GM19372 (cell line): ENCODE measurements around the gene AIG1.

ENCODE experiments used
- ATAC-seq: cut with Tn5 transposase; IDR thresholded peaks from one replicate; pipeline ENCODE4 v1.9.1; 2021; ENCODE audit warnings: mild to moderate bottlenecking, low read depth, moderate library complexity; ENCODE audit not compliant: unreplicated experiment

The AIG1 gene

DNA sequence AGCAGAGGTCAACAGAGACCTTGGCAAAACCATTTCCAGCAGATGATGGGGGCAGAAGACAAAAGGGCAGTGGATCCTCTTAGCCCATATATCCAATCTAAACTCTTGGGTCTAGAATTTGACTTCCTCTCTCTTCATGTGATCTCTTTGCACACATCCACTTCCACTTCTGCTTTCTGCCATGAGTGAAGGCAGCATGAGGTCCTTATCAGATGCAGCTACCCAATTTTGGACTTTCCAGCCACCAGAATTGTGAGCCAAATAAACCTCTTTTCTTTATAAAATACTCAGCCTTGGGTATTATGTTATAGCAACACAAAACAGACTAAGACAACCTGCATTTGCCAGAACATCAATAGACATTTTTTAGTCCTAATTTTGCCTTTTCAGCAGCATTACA lies 198.3 kb downstream of the AIG1 start:
- ATAC-seq = no peak

DNA sequence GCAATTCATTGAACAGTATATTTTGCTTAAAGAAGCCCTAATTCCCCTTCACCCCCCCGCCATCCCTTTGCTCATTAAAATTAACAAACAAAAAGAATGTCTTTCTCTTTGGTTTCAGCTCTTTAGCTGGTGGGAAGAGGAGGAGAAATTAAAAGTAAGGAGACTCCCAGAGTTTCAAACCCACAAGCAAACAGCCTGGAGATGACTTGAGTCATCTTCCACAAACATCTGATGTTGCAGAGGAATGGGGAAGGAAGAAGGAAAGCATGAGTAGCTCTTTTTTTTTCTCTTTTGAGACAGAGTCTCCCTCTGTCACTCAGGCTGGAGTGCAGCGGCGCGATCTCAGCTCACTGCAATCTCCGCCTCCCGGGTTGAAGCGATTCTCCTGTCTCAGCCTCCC lies 200.2 kb downstream of the AIG1 start:
- ATAC-seq = no peak

DNA sequence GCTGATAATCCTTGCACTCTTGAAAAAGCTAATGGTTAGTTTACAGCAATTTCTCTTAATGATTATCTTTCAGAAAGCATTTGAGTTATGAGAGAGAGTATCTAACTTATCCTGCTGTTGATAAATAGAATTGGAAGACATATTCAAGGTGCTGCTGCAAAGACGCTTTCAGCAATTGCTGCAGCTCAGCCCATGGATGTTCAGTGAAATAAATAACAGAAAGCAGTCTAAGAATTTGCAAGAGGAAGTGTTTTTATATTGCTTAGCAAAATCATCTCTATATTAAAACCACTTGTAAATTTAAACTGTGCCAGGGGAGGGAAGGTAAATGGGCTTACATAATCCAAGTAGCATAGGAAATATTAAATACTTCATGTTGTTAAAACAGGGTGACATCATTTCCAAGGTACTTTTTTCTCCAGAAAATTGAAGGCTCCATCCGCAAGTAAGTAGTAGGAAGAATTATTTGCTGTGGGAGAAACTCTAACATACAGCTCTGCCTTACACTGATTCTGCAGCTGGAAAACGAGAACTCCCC lies 201.3 kb downstream of the AIG1 start:
- ATAC-seq = no peak

DNA sequence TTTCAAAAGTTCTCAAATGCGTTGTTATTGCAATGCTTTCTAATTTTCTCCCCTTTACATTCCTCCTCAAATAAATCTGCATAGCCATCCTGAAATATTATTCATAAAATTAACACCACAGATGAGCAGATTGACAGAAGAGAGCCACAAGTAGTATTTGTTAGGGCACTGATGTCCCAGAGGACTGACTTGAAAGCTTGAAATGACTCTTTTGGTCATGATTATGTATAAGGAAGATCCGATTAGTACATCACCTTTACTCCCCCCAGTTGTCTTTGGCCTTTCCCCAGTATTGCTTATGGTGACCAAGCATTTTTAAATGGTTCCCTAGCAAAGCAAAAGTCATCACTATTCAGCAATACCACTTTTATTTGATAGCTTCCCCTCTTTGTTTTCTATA lies 202.2 kb downstream of the AIG1 start:
- ATAC-seq = no peak

DNA sequence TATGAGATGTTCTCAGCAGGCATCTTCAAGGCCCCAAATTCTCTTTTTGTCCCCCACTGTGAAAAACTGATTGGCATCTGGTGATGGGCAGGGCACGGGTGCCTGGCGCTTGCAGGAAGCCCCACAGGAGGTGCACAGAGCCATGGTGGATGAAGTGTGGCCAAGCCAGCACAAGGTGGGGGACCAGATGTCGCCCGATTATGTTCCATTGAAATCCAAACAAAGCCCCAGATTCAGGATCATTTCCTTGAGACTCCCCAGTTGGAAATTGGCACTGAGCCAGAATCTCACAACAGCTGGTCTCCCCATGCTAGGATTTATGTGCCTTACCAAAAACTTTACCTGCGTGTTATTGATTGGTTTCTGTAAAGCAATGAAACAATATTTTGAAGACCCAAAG lies 203.7 kb downstream of the AIG1 start:
- ATAC-seq = no peak

DNA sequence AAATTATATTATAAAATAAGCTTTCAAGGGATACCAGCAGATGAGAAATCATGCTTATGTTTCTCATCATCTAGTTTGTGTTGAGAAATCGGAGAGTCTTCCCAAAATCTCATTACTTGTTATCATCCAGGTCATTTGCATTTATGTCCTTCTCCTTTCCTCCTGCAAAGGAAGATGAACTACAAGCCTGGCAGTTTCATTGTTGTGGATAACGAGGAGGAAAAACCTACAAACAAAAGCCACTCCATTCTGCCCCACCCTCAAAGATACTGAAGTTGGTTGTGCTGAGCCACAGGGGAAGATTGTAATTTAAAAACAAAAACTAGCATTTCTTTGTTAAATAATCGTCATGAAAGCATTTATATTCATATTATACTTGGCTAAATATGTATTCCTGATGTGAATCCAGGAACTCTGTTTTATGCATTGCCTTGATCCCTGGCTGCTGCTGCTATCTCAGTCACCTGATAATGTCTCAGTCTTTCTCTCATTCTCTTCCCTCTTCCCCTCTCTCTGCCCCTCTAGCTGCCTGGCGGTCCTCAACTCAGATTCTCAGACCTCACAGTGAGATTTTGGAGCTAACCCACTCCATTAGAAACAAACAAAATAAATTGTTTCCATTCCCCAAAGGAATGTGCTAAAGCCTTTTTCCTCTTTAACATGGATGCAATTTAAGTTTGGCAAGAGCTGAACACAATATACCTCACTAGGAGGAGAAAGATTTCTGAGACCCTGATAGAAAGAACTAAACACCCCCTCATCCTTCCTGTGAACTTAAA lies 204.5 kb downstream of the AIG1 start:
- no peak for ATAC-seq

DNA sequence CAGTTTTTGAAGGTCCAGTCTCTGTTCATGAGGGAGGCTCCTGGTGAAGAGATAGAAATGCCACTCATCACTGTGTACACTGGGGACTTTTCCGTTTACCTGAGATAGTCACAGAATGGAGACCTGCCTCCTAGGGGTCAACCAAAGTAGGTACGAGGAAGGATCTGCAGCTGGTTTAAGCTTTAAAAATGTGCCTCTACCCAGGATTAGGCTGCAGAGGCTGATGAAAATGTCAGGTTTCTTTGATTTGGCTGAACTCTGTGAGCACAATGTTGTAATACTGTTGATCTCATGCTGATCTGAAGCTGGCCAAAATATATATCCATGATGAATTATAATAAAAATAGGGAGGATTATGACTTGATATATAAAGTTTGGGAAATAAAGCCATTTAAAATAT lies 207.1 kb downstream of the AIG1 start:
- no peak for ATAC-seq

DNA sequence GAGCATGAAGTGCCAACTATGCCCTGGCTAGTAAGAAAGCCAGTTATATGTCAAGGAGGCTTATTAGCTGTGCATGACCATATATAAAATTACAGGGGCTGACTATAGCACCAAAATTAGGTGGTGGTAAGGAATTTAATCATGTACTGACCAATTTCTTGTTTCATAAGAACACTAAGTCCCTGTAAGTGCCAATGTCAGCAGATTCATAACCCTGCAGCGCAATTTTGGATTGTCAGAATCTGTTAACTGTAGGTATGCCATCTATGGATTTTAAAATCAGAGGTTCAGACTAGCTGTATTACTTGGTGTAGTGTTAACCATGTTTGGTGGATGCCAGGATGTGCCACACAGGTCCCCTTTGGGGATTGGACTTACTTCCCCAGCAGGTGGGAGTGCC lies 207.8 kb downstream of the AIG1 start:
- ATAC-seq = no peak

DNA sequence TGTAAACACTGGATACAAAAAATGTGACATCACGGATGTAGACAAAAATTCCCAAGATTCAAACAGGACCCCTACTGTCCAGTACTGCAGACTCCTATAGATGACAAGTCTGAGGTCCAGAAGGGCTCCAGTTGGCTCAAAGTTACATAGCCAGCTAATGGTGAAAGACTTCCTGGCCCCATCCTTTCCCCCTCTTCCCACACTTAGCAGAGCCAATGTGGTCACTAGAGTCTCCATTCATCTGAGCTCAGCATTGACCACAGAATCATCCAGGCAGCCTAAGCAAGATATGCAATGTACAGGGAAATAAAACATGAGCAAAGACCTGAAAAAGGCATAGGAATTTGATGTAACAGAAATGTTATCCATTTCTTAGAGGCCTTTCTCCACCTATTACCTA lies 209.3 kb downstream of the AIG1 start:
- ATAC-seq = no peak

DNA sequence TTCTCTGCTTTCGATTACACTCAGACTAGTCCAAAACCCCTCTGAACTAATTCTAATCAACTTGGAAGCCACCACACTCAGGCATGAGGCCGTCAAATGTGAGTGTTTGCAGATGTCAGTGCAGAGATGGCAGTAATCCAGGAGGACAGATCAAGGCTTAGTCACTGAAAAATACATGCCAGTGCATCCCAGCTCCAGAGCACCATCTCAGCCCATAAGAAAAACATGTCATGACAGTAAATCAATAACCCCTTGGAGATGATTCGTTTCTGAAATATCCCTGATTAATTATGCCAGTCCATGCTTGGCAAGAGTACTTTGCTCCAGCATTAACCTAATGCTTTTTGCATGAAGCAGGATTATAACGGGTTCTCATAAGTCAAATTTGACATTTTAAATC lies 210.3 kb downstream of the AIG1 start:
- ATAC-seq = no peak

DNA sequence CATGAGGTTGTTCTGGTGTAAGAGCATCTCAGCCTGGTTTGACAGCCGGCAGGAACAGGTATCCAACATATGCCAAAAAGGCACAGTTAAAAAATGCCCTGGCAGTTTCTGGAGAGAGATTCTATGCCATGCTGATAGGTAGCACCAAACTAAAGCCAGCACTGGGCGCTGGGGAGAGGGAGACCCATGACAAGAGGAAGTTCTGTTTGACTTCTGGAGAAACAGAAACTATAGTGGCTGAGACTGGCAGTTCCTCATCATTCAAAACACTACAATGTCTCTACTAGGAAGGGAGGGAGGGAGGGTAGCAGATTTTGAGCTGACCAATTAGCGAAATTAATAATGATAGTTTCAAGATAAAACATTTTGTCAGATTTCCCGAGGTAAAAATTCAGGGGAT lies 215.7 kb downstream of the AIG1 start:
- peak; percentile 98 for ATAC-seq

DNA sequence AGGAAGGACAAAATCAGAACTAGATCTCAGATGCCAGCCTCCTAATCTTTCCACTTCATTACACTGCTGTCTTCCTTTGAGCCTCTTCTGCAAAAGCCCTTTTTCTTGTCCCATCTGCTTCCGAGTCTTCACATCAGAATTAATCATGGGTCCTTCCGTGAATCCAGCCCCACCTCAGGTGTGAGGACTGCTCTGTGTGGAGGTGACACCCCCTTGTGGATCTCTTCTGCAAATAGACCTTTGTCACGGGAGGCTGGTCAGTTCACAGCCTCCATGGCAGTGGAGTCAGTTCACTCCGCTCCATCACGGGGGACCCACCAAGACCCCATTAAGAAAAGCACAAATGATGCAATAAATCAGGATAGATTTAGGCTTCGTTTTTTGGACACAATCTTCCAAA lies 218.7 kb downstream of the AIG1 start:
- no peak for ATAC-seq

DNA sequence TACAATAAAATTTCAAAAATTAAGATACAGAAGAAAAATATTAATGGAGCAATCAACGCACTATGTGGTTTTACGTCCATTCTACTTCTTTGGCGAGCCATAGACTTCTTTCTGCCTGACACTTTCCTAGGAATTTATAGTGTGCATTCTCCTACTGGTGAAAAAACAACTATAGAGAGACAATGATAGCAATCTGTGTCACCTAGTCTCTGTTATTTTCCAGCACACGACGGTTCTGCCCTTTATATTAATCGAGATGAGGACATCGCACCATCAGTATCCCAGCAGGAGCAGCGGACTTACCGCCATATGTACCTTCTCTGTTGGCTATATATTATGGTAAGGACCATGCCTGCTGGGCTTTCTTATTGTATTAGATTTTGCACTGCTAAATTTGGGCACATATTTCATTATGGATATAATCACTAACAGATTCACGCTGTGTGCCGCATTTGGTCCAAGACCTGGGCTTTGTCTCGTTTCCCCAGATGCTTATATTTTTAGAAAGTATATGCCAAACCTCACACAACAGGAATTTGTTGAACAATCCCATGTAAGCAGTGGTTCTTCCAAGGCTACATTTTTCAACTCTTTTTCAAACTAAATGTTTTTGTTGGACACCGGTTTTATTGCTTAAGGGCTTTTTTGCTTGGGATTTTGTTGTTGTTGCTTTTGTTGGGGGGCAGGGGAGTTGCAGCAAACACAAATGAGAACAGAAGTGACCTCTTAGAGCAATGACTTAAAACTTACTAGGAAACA lies 223.4 kb downstream of the AIG1 start:
- ATAC-seq = no peak

DNA sequence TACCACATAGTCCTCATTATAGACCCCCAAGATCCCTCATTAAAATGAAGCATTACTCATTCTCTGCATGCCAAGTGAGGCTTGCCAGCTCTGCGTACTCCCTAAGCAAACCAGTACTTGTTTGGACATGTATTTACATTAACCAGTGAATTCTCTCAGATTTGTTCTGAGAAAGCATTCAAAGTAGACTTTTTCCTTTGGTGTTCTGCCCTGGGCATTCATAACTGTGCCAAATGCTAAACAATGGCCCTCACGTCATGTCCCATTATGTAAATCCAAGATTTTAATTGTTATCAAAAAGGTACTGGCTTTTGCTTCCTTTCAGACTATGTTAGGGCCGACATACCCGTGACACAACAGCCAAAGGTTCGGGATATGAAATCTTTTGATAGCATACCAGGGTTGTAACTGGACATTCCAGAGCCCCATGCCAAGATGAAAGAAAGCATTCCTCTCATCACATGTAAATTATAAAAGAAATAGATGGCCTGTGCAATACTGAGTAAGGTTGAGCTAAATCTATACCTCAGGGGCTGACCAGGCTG lies 225.6 kb downstream of the AIG1 start:
- no peak for ATAC-seq

DNA sequence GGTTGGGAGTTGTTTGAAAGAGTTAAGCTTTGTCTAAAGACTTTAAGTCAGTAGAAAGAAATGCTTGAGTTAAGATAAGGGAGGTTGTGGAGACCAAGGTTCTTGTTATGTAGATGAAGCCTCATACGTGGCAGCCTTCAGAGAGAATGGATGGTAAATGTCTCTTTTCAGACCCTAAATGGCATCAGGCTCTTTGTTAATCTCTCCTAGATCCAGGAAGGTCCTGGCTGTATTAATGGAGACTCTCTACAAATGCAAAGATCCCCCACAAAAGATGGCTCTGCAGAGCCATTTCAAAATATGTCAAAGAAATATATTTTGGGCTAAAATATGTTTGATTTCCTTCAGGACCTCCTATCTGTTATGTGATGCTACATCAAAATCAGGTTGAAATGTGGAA lies 228.2 kb downstream of the AIG1 start:
- no peak for ATAC-seq

DNA sequence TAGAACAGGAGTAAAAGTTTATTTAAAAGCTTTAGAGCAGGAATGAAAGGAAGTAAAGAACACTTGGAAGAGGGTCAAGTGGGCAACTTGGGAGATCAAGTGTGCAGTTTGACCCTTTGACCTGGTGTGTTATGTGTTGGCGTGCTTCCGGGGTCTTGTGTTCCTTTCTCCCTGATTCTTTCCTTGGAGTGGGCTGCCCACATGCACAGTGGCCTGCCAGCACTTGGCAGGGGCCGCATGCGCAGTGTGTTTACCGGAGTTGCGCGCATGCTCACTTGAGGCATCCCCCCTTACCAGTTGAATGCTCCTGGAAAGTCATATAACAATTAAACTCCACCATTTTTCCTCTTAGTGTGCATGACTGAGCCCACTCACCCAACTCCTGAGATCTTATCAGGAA lies 229.5 kb downstream of the AIG1 start:
- ATAC-seq = no peak

DNA sequence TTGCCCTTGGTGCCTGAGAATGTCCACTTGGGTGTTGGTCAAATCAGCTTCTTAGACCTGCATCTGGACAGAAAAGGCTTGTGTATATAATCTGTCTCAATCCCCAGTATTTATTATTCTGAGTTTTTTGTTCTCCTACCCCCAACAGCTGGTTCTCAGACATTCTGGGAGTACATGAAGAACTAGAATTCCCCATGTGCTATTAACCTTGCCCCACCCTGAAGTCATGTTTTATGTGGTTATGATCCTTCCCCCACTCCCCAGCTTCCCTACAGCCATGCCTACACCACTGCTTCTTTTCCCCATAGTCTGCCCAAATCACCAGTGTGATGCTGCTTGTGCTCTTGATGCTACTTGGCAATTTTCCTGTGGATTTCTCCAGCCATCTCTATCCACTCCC lies 232.8 kb downstream of the AIG1 start:
- no peak for ATAC-seq

DNA sequence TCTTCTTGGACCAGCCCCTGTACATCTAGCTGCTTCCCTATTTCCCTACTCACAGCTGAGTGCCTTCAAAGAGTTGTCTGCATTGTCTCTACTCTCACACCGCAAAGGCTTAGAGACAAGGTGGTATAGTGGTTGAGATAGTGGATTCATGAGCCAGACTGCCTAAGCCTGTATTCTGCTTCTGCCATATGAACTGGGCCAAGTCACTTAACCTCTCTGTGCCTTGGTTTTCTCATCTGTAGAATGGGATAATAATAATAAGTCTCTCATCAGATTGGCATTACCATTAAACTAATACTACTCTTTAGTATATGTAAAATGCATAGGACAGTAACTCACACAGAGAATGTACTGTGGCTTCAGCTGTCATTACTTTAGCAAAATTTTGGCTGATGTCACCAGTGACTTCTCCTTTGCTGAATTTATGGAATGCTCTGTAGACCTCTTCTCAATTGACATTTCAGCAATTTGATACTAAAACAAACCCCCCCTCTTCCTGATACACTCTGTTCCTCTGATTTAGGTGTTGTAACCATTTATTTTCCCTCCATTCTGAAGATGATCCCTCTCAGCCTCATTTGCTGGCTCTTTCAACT lies 233.7 kb downstream of the AIG1 start:
- no peak for ATAC-seq

DNA sequence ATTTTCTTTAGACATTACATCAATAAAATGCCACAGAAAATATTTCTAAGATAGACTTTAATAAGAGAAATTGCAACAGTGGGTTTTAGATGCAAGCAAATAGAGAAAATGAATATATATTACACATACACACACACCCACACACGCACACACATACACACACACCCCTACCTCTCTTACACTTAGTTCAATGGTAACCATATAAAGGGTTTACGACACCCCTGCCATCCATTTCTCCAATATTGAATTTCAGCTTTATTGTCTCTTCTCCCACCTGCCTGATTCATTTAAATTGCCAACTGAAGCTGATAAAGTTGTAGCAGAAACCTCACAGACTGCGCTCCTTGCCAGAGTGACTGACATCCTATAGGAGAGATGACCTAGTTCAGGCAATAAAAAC lies 235.2 kb downstream of the AIG1 start:
- no peak for ATAC-seq

DNA sequence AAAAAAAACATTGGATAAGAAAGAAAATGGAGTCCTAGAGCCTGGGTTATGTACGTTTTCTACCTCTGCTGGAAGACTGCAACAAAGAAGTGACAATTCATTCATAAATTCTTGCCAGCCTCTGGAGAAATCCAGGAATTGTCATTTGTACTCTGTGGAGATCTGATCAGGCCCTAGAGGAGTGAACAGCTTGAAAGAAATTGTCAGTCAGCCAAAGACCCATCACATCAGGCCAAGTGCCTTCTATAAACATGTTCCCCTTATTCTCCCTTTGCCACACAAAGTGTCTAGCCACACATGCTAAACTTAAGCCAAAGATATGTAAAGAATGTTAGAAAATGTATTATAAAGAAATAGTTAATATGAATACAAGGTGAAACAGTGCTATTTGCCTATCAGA lies 237.4 kb downstream of the AIG1 start:
- ATAC-seq = no peak
